Suprapubic skin (tissue), 4 donors: Measurements from ENCODE around the gene INSR. TPM values are rescaled to one million over a fixed set of nuclear protein-coding genes. Genes with fewer than 3 reads are reported as not detected.

ENCODE experiments used
- DNase-seq, 2 donors: peaks; one replicate each; pipeline ENCODE4 v3.0.0-alpha.2; 2019; ENCODE audit warnings: low spot score in 2 of 2
- H3K27ac ChIP-seq: fragments of 200-600 bp; sonication (generic); one replicate; pipeline ENCODE4 v1.5.1; 2019
- H3K27me3 ChIP-seq: fragments of 200-600 bp; sonication (generic); one replicate; pipeline ENCODE4 v1.5.1; 2019
- H3K36me3 ChIP-seq: fragments of 200-600 bp; sonication (generic); one replicate; pipeline ENCODE4 v1.5.1; 2019
- H3K4me1 ChIP-seq: fragments of 200-600 bp; sonication (generic); one replicate; pipeline ENCODE4 v1.5.1; 2019
- H3K4me3 ChIP-seq: fragments of 200-600 bp; sonication (generic); one replicate; pipeline ENCODE4 v1.5.1; 2019; ENCODE audit warnings: mild to moderate bottlenecking
- H3K9me3 ChIP-seq: fragments of 200-600 bp; sonication (generic); one replicate; pipeline ENCODE4 v1.5.1; 2019
- CTCF ChIP-seq, 2 donors: fragments of 200-600 bp in 1 of 2; fragments of 450-650 bp in 1 of 2; sonication (generic) in 1 of 2; IDR thresholded peaks; one replicate each; pipeline ENCODE4 v1.5.1; 2016 to 2019; ENCODE audit warnings: antibody characterized with exemption in 2 of 2, mild to moderate bottlenecking in 1 of 2, moderate library complexity in 1 of 2
- EP300 ChIP-seq: sonication (generic); formaldehyde crosslinking; IDR thresholded peaks from one replicate; pipeline ENCODE4 v1.6.1; 2017; ENCODE audit warnings: antibody characterized with exemption
- POLR2A ChIP-seq, 2 donors: fragments of 450-650 bp; IDR thresholded peaks; one replicate each; pipeline ENCODE4 v1.6.1; 2017; ENCODE audit warnings: antibody characterized with exemption in 2 of 2, mild to moderate bottlenecking in 2 of 2, moderate library complexity in 2 of 2
- POLR2AphosphoS5 ChIP-seq, 3 donors: sonication (generic); formaldehyde crosslinking; IDR thresholded peaks; one replicate each; pipeline ENCODE4 v1.6.1; 2017; ENCODE audit warnings: antibody characterized with exemption in 3 of 3
- WGBS: methylation state at CpG from one replicate; pipeline ENCODE4 v1.1.5; 2018; 5-methylcytosine and 5-hydroxymethylcytosine counted together
- total RNA-seq, 4 donors: library from RNA; depleted of rRNA; stranded (reverse); fragments of >200 nt; gene quantifications; one replicate each; pipeline ENCODE4 v1.1.0, GENCODE V29; 2016

The INSR gene
- total RNA-seq, 4 donors from 2014 or later: 51.5 to 173 (median 77.8) TPM

GRCh38 chr19:7104747-7105447 lies 189.3 kb downstream of the INSR start:
- Histone ChIP-seq H3K4me3 (no peak overlapping the region), H3K27ac (no peak overlapping the region), H3K27me3 (no peaks in the 10 kb centered on the region), H3K36me3 (no peaks in the 10 kb centered on the region), H3K9me3 (no peaks in the 10 kb centered on the region), H3K4me1 (peaks cover 2% of the 10 kb centered on the region)
- no peak for DNase-seq
- TF ChIP-seq CTCF (IDR thresholded peaks at IDR 0.05) (no peak), POLR2AphosphoS5 (IDR thresholded peaks at IDR 0.05) (no peak), POLR2A (IDR thresholded peaks at IDR 0.05) (no peak), EP300 (no peak)

DNA sequence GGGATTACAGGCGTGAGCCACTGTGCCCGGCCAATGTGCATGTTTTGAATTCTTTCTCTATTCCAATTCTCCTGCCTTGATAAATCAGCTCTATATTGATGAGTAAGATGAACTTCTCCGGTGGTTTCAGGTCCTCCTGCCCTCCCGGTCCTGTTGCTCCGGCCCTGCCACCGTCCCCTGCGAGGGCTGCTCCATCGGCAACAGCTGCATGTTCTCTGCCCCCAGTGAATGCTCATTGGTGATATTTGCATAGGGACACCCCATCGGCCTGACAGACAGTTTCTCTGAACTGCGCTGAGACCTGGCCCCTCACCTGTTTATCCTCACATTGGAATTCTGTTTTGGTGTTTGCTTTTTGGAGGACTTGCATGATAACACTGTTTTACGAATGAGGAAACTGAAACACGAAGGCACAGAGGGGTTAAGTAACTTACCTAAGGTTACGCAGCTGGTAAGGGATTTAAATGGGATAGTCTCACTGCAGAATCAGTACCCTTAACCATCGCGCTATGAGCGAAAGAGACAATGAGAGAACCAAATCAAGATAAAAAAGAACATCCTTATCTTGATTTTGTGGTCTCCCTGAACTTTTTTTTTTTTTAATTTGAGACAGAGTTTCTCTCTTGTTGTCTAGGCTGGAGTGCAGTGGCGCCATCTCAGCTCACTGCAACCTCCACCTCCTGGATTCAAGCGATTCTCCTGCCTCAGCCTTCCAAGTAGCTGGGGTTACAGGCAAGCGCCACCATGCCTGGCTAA lies 192.5 kb downstream of the INSR start:
- H3K27ac ChIP-seq: no peak overlapping the region
- peaks cover 7% of the 10 kb centered on the region for H3K4me1 ChIP-seq
- no peaks in the 10 kb centered on the region for H3K27me3 ChIP-seq
- no peak for DNase-seq
- H3K4me3 ChIP-seq: no peak overlapping the region
- 74% methylated on average over 19 of the region's 19 CpGs for WGBS
- H3K9me3 ChIP-seq: no peaks in the 10 kb centered on the region
- no peaks in the 10 kb centered on the region for H3K36me3 ChIP-seq
- TF ChIP-seq POLR2A (IDR thresholded peaks at IDR 0.05) (no peak), EP300 (no peak), CTCF (IDR thresholded peaks at IDR 0.05) (no peak), POLR2AphosphoS5 (IDR thresholded peaks at IDR 0.05) (no peak)

GRCh38 chr19:7099597-7099921 lies 194.7 kb downstream of the INSR start:
- WGBS: 9% methylated on average over 9 of the region's 9 CpGs

GRCh38 chr19:7098701-7099596 lies 195.3 kb downstream of the INSR start:
- no peaks in the 10 kb centered on the region for H3K27me3 ChIP-seq
- H3K36me3 ChIP-seq: no peaks in the 10 kb centered on the region
- H3K9me3 ChIP-seq: peaks cover 13% of the 10 kb centered on the region
- H3K27ac ChIP-seq: peak overlapping the region; percentile 87
- DNase-seq: peak; percentile 94 to 95
- peak overlapping the region; percentile 61 for H3K4me3 ChIP-seq
- TF ChIP-seq CTCF (IDR thresholded peaks at IDR 0.05) (no peak), POLR2AphosphoS5 (IDR thresholded peaks at IDR 0.05) (peak in 1 of 3 donors; percentile 77), EP300 (no peak), POLR2A (IDR thresholded peaks at IDR 0.05) (peak in 1 of 2 donors; percentile 19)
- under 1% methylated on average over 78 of the region's 78 CpGs for WGBS
- peaks cover 7% of the 10 kb centered on the region for H3K4me1 ChIP-seq

More at GRCh38 chr19:7099597-7099921, 194.7 kb downstream of the INSR start:
- Histone ChIP-seq H3K36me3 (no peaks in the 10 kb centered on the region), H3K9me3 (peaks cover 9% of the 10 kb centered on the region), H3K27me3 (no peaks in the 10 kb centered on the region), H3K4me3 (peak overlapping the region; percentile 61), H3K27ac (peak overlapping the region; percentile 87), H3K4me1 (peaks cover 7% of the 10 kb centered on the region)
- TF ChIP-seq EP300: no peak
- no peak for TF ChIP-seq POLR2AphosphoS5 (IDR thresholded peaks at IDR 0.05)
- TF ChIP-seq CTCF (IDR thresholded peaks at IDR 0.05): no peak
- no peak for TF ChIP-seq POLR2A (IDR thresholded peaks at IDR 0.05)
- DNase-seq: no peak
